ENCODE data around the gene ACTRT2. TPM values are rescaled to one million over a fixed set of nuclear protein-coding genes. Genes with fewer than 3 reads are reported as not detected.

Gene ACTRT2
- total RNA-seq, 1 experiment from 2014 or later = not detected

DNA sequence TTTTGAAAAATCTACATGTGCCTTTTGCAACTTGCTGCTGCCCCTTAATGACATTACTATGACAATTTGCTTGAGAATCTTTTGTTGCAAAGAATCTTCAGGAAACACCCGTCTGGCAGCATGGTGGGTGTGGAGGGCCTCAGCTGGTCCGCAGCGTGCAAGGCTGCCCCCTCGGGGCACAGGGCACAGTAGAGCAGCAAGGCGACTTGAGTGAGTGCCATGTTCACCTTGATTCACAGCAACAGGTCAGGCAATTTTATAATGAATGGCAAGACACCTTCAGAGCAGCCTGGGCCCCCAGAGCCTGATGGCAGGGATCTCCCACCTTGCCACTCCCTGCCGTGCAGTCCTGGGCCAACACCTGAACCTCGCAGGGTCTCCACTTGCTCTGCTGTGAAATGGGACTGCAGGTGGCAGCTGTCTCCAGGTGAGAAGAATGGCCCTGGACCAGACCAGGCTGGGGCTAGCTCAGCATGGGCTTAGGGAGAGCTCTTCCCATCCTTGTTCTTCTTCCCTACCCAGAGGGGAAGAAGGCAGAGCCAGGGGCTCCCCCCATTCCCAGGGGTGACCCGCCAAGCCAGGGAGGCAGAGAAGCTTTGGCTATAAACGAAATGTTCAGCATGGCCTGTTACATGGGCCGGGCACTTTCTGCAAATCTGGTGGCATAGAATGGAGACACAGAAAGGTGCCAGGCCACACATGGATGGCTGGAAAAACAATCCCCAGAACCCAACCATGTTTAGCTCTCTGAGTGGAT lies 34.5 kb upstream of the ACTRT2 start:
- POLR2A ChIA-PET = no interaction called here

DNA sequence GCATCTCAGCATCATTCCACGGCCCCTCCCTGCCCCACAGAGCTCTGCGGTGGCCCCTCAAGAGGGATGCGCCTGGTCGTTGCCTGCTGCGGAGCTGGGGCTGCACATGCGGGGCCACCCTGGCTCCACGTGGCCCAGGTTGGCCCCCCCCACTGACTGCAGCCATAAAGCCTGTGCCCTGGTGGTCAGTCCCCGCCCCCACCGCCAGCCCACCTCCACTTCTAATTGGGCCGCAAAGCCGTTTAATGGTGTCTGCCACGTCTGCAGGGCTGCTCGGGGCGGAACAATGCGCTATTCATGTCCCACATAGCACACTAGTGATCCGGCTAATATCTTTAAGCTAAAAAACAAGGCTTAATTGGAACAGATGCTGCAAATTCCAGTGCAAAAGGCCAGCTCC lies 33.5 kb upstream of the ACTRT2 start:
- intact Hi-C loops (cut with micrococcal nuclease; ENCODE audit: unreplicated experiment) = no loop called here
- Mint-ChIP-seq H3K27me3 (ENCODE audit: insufficient read depth, unreplicated experiment) (peaks cover 14% of the 10 kb centered on the region), H3K27ac (ENCODE audit: unreplicated experiment) (no peak overlapping the region), H3K9me3 (ENCODE audit: unreplicated experiment) (peaks cover 11% of the 10 kb centered on the region), H3K4me3 (ENCODE audit: unreplicated experiment) (no peak overlapping the region), H3K4me1 (ENCODE audit: low read depth, unreplicated experiment) (no peaks in the 10 kb centered on the region), H3K36me3 (ENCODE audit: insufficient read depth, unreplicated experiment) (no peaks in the 10 kb centered on the region)
- DNase-seq = no peak
- H3K4me1 ChIP-seq = no peaks in the 10 kb centered on the region
- no peaks in the 10 kb centered on the region for H3K27me3 ChIP-seq (replicated peaks; ENCODE audit: control insufficient read depth, insufficient read depth, low read length)
- ChIA-PET POLR2A (no interaction called here), CTCF (no interaction called here)
- TF ChIP-seq, protein P1, sequence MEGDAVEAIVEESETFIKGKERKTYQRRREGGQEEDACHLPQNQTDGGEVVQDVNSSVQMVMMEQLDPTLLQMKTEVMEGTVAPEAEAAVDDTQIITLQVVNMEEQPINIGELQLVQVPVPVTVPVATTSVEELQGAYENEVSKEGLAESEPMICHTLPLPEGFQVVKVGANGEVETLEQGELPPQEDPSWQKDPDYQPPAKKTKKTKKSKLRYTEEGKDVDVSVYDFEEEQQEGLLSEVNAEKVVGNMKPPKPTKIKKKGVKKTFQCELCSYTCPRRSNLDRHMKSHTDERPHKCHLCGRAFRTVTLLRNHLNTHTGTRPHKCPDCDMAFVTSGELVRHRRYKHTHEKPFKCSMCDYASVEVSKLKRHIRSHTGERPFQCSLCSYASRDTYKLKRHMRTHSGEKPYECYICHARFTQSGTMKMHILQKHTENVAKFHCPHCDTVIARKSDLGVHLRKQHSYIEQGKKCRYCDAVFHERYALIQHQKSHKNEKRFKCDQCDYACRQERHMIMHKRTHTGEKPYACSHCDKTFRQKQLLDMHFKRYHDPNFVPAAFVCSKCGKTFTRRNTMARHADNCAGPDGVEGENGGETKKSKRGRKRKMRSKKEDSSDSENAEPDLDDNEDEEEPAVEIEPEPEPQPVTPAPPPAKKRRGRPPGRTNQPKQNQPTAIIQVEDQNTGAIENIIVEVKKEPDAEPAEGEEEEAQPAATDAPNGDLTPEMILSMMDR (IDR thresholded peaks at IDR 0.05; ENCODE audit: insufficient read depth in 1 of 2, low read depth in 1 of 2, low read length in 1 of 2, severe bottlenecking in 1 of 2, unreplicated experiment in 1 of 2) = no peak
- no peaks in the 10 kb centered on the region for H3K9me3 ChIP-seq
- no peak overlapping the region for H3K4me3 ChIP-seq (ENCODE audit: low read depth, low read length)
- H3K36me3 ChIP-seq (ENCODE audit: control insufficient read depth, insufficient read depth, low read length) = no peaks in the 10 kb centered on the region
- BruUV-seq (replicated peaks) = no TSS peak

More for the DNA sequence above, 34.5 kb upstream of the ACTRT2 start:
- peaks cover 14% of the 10 kb centered on the region for H3K27me3 Mint-ChIP-seq (ENCODE audit: insufficient read depth, unreplicated experiment)
- H3K4me3 Mint-ChIP-seq (ENCODE audit: unreplicated experiment) = no peak overlapping the region
- no peaks in the 10 kb centered on the region for H3K36me3 Mint-ChIP-seq (ENCODE audit: insufficient read depth, unreplicated experiment)
- TF ChIP-seq, protein P1 (IDR thresholded peaks at IDR 0.05; ENCODE audit: insufficient read depth in 1 of 2, low read depth in 1 of 2, low read length in 1 of 2, severe bottlenecking in 1 of 2, unreplicated experiment in 1 of 2) = no peak
- BruUV-seq (replicated peaks) = no TSS peak
- intact Hi-C loops (cut with micrococcal nuclease; ENCODE audit: unreplicated experiment) = no loop called here
- no peaks in the 10 kb centered on the region for H3K4me1 ChIP-seq
- no peaks in the 10 kb centered on the region for H3K9me3 ChIP-seq
- no peak overlapping the region for H3K4me3 ChIP-seq (ENCODE audit: low read depth, low read length)
- H3K27me3 ChIP-seq (replicated peaks; ENCODE audit: control insufficient read depth, insufficient read depth, low read length) = no peaks in the 10 kb centered on the region
- peaks cover 11% of the 10 kb centered on the region for H3K9me3 Mint-ChIP-seq (ENCODE audit: unreplicated experiment)
- H3K4me1 Mint-ChIP-seq (ENCODE audit: low read depth, unreplicated experiment) = no peaks in the 10 kb centered on the region
- H3K36me3 ChIP-seq (ENCODE audit: control insufficient read depth, insufficient read depth, low read length) = no peaks in the 10 kb centered on the region
- CTCF ChIA-PET = no interaction called here
- DNase-seq = no peak
- no peak overlapping the region for H3K27ac Mint-ChIP-seq (ENCODE audit: unreplicated experiment)

DNA sequence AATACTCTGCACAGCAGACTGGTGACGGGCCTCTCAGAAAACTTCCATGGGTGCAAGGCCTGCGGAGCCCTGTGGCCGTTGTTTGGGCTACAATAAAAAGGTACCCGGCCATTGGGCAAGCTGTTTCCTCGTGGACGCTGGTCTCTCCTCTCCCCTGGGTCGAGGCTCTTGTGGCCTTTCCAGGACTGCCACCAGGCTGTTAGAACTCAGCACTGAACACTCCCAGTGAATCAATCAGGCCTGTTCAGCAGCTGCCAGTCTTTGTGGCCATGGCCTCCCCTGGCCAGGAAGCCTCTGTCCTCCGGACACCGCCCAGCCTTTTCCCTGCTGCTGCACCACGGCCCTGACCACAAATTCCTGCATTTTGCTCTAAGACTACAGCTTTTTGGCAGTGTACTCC lies 33.0 kb upstream of the ACTRT2 start:
- BruUV-seq (replicated peaks) = no TSS peak
- ChIA-PET CTCF (no interaction called here), POLR2A (no interaction called here)
- Histone ChIP-seq H3K4me3 (ENCODE audit: low read depth, low read length) (no peak overlapping the region), H3K27me3 (replicated peaks; ENCODE audit: control insufficient read depth, insufficient read depth, low read length) (no peaks in the 10 kb centered on the region), H3K4me1 (no peaks in the 10 kb centered on the region), H3K9me3 (no peaks in the 10 kb centered on the region), H3K36me3 (ENCODE audit: control insufficient read depth, insufficient read depth, low read length) (no peaks in the 10 kb centered on the region)
- no peaks in the 10 kb centered on the region for H3K36me3 Mint-ChIP-seq (ENCODE audit: insufficient read depth, unreplicated experiment)
- no peak for DNase-seq
- no peak overlapping the region for H3K27ac Mint-ChIP-seq (ENCODE audit: unreplicated experiment)
- TF ChIP-seq, protein P1 (IDR thresholded peaks at IDR 0.05; ENCODE audit: insufficient read depth in 1 of 2, low read depth in 1 of 2, low read length in 1 of 2, severe bottlenecking in 1 of 2, unreplicated experiment in 1 of 2) = no peak
- peaks cover 14% of the 10 kb centered on the region for H3K27me3 Mint-ChIP-seq (ENCODE audit: insufficient read depth, unreplicated experiment)
- peaks cover 11% of the 10 kb centered on the region for H3K9me3 Mint-ChIP-seq (ENCODE audit: unreplicated experiment)
- no peaks in the 10 kb centered on the region for H3K4me1 Mint-ChIP-seq (ENCODE audit: low read depth, unreplicated experiment)
- no peak overlapping the region for H3K4me3 Mint-ChIP-seq (ENCODE audit: unreplicated experiment)
- intact Hi-C loops (cut with micrococcal nuclease; ENCODE audit: unreplicated experiment) = no loop called here
